ENCODE data around the gene SNAPC1.
"Not testable (repeated sequence)": the region's sequence is repeated elsewhere in the genome, so short reads cannot be mapped to it uniquely, and the experiment has no call there.

The SNAPC1 gene, protein sequence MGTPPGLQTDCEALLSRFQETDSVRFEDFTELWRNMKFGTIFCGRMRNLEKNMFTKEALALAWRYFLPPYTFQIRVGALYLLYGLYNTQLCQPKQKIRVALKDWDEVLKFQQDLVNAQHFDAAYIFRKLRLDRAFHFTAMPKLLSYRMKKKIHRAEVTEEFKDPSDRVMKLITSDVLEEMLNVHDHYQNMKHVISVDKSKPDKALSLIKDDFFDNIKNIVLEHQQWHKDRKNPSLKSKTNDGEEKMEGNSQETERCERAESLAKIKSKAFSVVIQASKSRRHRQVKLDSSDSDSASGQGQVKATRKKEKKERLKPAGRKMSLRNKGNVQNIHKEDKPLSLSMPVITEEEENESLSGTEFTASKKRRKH

DNA sequence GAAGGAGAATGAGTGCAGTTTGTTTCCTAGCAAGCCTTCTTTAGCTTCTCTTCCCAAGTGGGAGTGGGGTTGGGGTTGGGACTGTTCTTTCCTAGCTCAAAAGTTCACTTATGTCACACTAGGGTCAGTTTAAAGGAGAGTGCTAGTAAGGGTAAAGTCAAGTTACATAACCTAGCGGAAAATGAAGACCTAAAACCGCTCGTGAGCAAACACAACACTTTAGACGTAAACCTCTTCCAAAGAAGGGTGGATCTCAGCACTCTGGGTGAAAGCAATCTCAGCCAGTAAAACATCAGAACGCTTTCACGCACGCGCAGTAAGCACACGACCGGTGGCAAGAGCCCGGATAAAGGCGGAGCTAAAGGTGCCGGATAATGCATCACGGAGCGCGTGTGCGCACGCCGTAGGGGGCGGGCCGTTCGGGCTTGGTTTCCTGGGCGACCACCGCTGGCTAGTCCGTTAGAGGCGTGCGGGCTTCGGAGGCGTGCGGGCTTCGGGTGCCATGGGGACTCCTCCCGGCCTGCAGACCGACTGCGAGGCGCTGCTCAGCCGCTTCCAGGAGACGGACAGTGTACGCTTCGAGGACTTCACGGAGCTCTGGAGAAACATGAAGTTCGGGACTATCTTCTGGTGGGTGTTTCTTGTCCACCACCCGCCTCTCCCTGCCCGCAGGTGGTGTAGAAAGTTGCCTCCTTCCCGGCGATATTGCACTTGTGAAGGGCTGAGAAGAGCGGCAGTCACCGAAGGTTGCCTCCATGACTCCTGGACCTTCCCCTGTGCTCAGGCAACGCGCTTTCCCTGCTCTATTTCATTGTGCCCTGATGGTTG, at the start of gene SNAPC1:
TSS of gene SNAPC1 (plus strand) at position 462 of the 828 bp plus-strand sequence. CDS start at position 503, 41 bp downstream.
- peak; percentile 97 for DNase-seq (ENCODE audit: low read depth)

DNA sequence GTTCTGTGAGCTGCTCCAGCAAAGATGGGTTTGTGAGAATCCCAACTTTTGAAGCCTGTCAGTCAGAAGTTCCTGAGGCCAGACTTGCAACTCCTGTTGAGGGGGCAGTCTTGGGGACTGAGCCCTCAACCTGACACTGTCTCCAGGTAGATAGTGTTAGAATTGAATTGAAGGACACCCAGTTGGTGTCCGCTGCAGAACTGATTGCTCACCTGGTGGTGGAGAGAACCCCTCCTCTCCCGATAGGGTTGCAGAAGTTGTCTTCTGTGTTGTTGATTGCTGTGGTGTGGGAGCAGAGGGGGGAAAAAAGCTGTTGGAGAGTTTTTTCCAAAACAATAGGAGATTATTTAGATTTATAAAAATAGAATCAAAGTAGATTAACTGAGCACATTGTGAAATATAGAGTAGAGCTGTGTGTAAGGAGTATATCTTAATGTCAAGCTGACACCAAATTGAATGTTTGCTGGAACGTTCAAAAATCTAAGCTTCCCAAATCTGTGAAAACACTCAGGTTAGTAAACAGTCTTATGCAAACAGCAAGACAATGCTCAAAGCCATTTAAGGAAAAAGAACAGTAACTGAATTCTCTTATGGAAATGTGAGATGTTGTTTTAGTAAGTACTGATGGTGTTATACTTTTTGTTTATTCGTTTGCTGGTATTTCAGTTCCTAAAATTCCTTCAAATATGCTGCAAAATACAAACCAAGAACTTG, 48.3 kb upstream of the SNAPC1 start:
- DNase-seq (ENCODE audit: low read depth), result peak; percentile 14

DNA sequence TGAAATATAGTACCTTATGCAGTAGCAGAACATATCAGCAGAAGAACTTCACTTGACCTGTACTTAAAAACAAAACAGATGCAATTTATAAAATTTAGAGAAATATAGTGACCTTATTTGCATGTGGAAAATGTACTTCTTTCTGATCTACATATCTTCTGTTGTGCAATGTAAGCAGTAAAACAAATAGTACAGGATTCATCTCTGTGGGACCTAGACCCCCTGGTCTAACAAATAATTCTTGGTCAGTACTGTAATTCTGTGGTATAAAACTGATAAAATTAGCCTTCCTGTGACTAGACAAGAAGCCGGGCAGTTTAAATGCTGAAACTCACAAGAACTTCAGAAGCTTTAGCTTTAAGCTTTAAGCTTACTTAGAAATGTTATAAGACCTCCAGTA, 45.3 kb upstream of the SNAPC1 start:
- no peak for DNase-seq (ENCODE audit: low read depth)

DNA sequence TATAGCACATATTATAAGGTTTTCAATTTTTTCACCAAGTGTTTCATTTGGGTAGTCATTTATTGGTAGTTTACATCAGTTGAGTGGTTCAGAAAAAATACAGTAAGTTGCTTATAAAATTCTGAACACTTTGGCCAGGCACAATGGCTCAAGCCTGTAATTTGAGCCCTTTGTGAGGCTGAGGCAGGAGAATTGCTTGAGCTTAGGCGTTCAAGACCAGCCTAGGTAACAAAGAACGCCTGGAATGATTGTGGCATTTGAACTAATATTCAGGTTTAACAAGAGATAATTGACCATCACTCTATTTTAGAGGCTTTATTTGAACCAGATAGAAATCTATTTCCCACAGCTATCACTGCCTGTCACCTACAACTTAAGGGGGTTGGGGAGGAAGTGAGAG, 44.2 kb upstream of the SNAPC1 start:
- no peak for DNase-seq (ENCODE audit: low read depth)

DNA sequence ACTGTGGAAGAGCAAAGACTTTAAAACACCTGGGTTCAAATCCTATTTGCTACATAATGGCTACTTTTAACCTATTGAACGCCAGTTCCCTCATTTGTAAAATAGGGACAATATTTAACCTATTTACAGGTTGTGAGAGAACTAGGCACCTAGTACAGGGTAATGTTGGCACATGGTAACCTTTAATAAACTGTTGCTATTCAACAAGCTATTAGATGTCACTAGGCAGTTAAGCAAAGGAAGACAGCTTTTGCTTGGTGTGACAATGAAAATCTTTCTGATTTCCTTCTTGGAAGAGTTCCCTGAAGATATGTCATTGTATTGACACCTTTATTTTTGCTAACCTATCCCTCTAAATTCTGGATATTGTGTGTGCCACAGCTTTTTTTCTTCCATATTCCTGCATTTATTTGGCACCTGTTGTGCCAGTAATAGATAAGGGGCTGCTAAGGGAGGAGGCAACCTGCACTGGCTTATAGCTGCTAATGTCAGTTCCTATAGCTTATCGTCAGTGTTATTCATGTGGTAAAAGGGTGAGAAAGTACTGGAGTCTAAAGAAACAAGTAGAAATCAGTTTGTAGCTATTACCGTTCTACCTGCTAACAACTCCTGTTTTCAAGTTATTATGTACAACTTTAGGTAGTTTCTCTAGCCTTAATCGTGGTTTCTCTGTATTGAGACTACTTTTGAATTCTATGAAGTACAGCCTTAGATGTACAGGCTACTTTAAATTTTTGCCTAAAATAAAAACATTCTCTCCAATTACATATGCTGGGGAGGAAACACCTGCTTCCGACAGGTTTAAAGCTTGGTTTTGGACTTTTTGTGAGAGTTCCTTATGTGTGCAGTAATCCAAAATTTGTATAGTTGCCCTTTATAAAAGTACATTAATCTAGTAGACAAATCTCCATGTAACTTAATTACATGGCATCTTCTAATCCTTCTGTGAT, 42.6 kb upstream of the SNAPC1 start:
- no peak for DNase-seq (ENCODE audit: low read depth)

DNA sequence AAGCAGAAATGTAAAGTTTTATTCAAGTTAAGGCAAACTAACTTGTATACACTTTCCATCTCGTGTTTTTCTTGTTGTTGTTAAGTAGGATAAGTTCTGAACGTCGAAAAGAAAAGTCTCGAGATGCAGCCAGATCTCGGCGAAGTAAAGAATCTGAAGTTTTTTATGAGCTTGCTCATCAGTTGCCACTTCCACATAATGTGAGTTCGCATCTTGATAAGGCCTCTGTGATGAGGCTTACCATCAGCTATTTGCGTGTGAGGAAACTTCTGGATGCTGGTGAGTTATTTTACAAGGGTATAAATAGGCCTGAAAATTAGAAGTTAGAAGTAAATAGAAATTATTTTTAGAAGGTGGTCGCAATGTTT, 41.9 kb upstream of the SNAPC1 start:
- DNase-seq (ENCODE audit: low read depth), result no peak

DNA sequence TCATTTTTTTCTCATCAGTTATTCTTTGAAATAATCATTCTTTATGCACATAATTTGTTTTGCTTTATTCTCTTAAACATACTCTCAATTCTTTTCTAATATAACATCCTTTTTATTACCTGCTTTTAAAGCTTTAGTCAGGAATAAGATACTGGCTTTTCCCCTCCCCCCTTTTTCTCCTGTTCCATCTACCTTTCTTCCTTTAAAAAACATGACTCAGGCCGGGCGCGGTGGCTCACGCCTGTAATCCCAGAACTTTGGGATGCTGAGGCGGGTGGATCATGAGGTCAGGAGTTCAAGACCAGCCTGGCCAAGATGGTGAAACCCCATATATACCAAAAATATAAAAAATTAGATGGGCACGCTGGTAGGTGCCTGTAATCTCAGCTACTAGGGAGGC, 41.5 kb upstream of the SNAPC1 start:
- DNase-seq (ENCODE audit: low read depth), result no peak

DNA sequence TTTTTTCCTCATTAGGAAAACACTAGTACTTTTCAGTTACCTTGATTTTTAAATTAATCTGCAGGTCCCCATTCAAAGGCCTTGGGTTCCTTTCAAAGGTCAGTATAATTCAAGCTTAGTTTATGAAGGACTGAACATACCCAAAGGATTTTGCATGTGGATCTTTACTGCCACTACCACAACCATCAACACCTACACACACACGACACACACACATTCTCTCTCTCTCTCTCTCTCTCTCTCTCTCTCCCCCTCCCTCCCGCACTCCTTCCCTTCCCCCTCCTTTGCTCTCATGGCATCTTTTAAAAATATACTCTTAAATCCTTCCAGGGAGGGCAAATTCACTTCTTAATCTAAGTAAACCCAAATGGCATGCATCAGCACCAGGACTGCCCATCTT, 38.1 kb upstream of the SNAPC1 start:
- no peak for DNase-seq (ENCODE audit: low read depth)

DNA sequence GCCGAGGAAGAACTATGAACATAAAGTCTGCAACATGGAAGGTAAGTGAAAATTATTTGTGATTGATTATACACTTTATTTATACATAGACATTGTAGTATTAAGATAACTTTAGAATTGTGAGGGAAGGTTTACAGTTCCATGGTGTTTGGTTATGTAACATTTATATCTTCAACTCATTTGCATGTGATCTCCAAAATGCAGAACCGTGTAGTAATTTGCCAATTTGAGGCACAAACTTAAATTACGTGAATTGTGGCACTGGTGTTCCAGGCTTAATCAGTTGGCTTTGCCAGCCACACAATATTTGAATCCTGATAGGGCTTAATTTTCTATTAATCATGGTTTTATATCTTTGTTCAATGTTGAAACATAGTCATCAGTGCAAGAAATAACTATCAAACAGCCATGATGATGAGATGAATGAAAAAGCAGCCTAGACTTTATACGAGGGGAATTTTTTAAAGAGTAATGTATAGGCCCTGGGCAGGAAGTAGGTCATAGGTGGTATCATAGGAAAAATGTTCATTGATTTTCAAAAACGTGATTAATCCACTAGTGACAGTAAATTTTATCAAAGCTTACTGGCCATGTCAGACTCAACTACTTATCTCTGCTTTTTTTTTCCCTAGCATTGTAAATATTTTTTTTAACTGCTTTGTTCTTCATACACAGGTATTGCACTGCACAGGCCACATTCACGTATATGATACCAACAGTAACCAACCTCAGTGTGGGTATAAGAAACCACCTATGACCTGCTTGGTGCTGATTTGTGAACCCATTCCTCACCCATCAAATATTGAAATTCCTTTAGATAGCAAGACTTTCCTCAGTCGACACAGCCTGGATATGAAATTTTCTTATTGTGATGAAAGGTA, 35.2 kb upstream of the SNAPC1 start:
- no peak for DNase-seq (ENCODE audit: low read depth)

DNA sequence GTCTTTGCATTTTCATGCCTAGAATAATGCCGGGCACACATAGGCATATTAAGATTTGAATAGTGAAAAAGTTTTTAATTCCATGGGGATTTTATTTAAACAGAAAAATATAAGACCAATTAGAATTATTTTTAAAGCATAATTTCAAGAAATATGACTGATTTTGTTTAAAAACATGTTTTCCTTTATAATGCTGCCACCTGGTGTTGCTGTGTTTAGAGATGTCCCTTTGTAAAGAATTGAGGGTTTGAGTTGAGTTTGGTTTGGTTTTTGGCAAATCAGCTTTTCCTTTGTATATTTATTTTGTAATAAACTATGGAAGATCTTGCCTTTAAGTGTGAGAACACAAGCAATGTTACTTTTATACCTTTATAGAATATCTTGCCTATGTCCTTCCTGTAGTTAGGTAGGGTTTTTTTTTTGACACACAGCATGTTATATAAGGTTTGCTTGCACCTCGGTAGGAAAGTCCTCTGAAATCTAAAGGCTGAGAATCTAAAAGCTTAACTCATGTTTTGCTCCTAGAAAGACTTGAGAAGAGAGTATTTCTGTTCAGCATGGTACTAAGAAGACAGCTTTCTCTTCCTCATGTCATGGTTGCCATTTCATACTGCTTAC, 31.4 kb upstream of the SNAPC1 start:
- DNase-seq (ENCODE audit: low read depth), result no peak

DNA sequence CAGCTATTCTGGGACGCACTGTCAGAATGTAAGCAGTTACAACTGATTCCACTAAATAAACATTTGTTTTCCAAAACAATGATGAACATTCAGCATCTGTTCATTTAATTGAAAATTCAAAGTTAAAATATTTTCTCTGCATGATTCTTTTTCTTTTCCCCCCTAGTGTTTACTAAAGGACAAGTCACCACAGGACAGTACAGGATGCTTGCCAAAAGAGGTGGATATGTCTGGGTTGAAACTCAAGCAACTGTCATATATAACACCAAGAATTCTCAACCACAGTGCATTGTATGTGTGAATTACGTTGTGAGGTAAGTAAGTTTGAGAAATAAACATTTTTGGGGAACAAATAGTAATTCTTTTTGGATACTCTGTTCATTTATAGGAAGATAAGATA, 28.2 kb upstream of the SNAPC1 start:
- no peak for DNase-seq (ENCODE audit: low read depth)

DNA sequence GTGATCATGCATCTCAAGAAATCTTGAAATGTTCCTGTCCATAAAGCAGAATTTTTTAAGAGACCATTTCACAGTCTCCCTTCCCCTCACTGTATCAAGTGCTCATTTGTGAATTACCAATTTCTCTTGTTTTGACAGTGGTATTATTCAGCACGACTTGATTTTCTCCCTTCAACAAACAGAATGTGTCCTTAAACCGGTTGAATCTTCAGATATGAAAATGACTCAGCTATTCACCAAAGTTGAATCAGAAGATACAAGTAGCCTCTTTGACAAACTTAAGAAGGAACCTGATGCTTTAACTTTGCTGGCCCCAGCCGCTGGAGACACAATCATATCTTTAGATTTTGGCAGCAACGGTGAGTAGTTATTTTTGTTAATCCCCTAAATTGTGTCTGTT, 25.5 kb upstream of the SNAPC1 start:
- no peak for DNase-seq (ENCODE audit: low read depth)

DNA sequence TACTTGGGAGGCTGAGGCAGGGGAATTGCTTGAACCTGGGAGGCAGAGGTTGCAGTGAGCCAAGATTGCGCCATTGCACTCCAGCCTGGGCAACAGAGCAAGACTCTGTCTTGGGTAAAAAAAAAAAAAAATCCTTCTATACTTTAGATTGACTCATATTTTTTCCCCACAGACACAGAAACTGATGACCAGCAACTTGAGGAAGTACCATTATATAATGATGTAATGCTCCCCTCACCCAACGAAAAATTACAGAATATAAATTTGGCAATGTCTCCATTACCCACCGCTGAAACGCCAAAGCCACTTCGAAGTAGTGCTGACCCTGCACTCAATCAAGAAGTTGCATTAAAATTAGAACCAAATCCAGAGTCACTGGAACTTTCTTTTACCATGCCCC, 24.3 kb upstream of the SNAPC1 start:
- no peak for DNase-seq (ENCODE audit: low read depth)

DNA sequence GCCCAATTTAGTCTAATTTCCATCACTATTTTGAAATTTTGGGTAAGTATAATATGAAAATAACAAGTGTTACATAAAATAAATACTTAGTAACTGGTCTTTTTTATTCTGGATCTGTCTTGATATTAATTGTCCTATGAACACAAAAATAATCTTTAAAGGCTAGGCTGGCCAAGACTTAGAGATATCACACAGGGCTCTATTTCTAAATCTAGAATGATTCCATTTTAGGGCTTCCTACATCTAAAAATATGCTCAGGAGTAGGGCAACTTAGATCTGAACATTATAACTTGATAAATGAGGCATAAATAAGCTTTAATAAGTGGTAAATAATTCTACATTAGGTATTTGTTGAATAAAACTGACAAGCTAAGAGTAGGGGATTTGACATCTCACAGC, 23.1 kb upstream of the SNAPC1 start:
- DNase-seq (ENCODE audit: low read depth), result no peak

DNA sequence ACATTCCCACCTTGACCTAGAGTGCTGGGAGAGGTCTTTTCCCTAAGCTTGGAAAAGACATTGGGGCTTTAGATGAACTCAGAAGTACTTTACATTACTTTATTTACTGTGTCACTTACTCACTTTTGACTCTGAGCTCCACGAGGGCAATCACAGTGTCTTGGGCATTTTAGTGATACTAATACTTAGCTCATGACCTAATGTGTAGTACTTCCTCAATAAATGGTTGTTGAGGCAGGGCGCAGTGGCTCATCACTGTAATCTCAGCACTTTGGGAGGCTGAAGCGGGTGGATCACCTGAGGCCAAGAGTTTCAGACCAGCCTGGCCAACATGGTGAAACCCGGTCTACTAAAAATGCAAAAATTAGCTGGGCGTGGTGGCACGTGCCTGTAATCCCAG, 19.8 kb upstream of the SNAPC1 start:
- DNase-seq (ENCODE audit: low read depth), result no peak

DNA sequence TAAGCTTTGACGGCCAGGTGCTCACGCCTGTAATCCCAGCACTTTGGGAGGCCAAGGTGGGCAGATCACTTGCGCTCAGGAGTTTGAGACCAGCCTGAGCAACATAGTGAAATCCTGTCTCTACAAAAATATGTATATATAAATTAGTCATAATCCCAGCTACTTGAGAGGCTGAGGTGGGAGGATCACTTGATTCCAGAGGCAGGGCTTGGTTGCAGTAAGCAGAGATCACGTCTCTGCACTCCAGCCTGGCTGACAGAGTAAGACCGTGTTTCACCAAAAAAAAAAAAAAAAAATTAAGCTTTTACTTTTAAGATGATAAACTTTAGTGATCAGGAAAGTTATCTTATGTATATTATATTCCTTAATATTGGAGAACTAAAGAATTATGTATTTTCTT, 18.0 kb upstream of the SNAPC1 start:
- DNase-seq (ENCODE audit: low read depth), result no peak

DNA sequence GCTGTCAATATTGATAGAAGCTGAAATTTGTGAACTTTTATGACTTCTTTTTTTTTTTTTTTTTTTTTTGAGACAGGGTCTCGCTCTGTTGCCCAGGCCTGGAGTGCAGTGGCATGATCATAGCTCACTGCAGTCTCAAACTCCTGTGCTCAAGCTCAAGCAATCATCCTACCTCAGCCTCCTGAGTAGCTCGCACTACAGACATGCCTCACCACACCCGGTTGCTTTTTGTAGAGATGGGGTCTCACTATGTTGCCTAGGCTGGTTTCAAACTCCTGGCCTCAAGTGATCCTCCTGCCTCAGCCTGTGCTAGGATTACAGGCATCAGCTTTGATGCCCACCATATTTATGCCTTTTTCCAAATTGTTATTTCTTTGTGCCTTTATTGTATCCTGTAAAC, 15.9 kb upstream of the SNAPC1 start:
- DNase-seq (ENCODE audit: low read depth), result not testable (repeated sequence)

DNA sequence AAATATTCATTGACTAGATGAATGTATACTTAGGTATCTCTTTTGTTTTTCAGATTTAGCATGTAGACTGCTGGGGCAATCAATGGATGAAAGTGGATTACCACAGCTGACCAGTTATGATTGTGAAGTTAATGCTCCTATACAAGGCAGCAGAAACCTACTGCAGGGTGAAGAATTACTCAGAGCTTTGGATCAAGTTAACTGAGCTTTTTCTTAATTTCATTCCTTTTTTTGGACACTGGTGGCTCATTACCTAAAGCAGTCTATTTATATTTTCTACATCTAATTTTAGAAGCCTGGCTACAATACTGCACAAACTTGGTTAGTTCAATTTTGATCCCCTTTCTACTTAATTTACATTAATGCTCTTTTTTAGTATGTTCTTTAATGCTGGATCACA, 15.3 kb upstream of the SNAPC1 start:
- DNase-seq (ENCODE audit: low read depth), result no peak

DNA sequence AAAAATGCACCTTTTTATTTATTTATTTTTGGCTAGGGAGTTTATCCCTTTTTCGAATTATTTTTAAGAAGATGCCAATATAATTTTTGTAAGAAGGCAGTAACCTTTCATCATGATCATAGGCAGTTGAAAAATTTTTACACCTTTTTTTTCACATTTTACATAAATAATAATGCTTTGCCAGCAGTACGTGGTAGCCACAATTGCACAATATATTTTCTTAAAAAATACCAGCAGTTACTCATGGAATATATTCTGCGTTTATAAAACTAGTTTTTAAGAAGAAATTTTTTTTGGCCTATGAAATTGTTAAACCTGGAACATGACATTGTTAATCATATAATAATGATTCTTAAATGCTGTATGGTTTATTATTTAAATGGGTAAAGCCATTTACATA, 14.9 kb upstream of the SNAPC1 start:
- peak; percentile 51 for DNase-seq (ENCODE audit: low read depth)

DNA sequence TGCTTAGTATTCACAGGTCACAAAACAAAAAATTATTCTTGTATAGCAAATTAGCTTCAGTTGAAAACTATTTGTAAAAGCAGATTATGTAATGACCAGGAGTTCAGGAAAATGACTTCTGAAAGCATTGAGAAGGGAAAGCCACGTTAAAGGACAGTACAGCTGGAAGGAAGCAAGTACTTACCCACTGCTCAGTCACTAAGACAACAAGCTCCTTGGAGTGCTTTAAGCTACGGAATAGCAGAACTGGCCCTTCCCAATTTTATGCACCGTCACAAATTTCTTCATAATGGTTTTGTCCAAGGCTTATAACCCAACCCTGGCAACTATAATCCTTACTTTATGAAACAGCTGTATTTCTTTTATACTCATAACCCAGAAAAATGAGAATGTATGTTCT, 13.0 kb upstream of the SNAPC1 start:
- peak; percentile 61 for DNase-seq (ENCODE audit: low read depth)

Data from fibroblast of gingiva (primary cell).